ENCODE data around the gene EXD1. TPM values are rescaled to one million over a fixed set of nuclear protein-coding genes. Genes with fewer than 3 reads are reported as not detected.
"Not testable (repeated sequence)": the region's sequence is repeated elsewhere in the genome, so short reads cannot be mapped to it uniquely, and the experiment has no call there.

Gene EXD1
- total RNA-seq, 1 donor from 2014 or later = not detected

DNA sequence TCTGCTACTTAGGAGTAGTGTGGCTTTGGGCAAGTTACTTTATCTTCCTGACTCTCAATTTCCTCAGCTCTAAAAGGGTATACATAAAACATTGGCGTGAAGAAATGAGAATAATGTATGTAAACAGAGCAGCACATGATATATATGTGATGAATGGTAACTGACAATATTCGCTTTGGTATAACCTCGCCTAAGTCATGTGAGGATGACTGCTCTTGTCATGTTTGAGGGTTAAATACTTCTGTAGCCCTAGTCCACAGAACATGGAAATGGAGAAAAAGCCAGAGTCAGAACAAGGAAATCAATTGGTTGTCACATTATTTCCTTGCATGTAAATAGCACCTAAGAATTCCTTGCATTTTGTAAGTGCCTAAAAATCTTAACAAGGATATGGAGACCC, 25.5 kb upstream of the EXD1 start:
- Mint-ChIP-seq H3K27ac (ENCODE audit: unreplicated experiment) (no peak overlapping the region), H3K4me3 (no peak overlapping the region), H3K4me1 (no peaks in the 10 kb centered on the region), H3K36me3 (ENCODE audit: low read depth) (peaks cover 7% of the 10 kb centered on the region), H3K27me3 (ENCODE audit: low read depth) (no peaks in the 10 kb centered on the region), H3K9me3 (no peaks in the 10 kb centered on the region)
- no peak for DNase-seq (ENCODE audit: low read depth, low spot score)
- TF ChIP-seq, protein P1, sequence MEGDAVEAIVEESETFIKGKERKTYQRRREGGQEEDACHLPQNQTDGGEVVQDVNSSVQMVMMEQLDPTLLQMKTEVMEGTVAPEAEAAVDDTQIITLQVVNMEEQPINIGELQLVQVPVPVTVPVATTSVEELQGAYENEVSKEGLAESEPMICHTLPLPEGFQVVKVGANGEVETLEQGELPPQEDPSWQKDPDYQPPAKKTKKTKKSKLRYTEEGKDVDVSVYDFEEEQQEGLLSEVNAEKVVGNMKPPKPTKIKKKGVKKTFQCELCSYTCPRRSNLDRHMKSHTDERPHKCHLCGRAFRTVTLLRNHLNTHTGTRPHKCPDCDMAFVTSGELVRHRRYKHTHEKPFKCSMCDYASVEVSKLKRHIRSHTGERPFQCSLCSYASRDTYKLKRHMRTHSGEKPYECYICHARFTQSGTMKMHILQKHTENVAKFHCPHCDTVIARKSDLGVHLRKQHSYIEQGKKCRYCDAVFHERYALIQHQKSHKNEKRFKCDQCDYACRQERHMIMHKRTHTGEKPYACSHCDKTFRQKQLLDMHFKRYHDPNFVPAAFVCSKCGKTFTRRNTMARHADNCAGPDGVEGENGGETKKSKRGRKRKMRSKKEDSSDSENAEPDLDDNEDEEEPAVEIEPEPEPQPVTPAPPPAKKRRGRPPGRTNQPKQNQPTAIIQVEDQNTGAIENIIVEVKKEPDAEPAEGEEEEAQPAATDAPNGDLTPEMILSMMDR (conservative IDR thresholded peaks at IDR 0.05) = no peak

DNA sequence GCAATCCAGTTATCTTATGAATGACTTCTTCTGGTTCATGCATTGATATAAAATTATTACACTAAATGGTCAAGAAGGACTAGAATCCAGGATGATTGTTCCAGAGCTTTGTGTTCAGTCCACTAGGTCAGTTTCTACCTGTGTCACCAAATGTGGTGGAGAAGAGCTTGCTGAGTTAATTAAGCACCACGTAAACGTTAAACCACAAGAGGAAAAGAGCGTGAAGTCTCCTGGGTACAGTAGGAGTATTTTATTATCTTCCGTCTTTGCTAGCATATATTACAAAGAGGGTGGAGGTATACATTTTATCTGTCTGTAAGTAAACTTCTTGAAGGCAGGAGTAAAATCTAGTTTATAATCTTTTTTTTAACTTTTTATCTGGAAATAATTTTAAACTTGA, 24.0 kb upstream of the EXD1 start:
- no peak overlapping the region for H3K27ac Mint-ChIP-seq (ENCODE audit: unreplicated experiment)
- no peak for DNase-seq (ENCODE audit: low read depth, low spot score)

DNA sequence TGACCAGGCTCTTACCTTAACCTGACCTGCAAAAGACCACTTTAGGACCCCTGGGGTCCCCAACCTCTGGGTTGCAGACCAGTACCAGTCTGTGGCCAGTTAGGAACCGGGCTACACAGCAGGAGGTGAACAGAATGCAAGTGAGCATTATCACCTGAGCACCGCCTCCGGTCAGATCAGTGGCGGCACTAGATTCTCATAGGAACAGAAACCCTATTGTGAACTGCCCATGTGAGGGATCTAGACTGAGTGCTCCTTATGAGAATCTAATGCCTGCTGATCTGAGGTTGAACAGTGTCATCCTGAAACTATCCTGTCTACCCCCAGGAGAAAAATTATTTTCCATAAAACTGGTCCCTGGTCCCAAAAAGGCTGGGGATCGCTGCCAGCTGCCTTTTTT, 20.9 kb upstream of the EXD1 start:
- Mint-ChIP-seq H3K4me1 (no peaks in the 10 kb centered on the region), H3K4me3 (no peak overlapping the region), H3K9me3 (no peaks in the 10 kb centered on the region), H3K27ac (ENCODE audit: unreplicated experiment) (no peak overlapping the region), H3K36me3 (ENCODE audit: low read depth) (peaks cover 8% of the 10 kb centered on the region), H3K27me3 (ENCODE audit: low read depth) (no peaks in the 10 kb centered on the region)
- DNase-seq (ENCODE audit: low read depth, low spot score) = no peak
- TF ChIP-seq, protein P1 (conservative IDR thresholded peaks at IDR 0.05) = no peak

More for the DNA sequence above, 24.0 kb upstream of the EXD1 start:
- H3K36me3 Mint-ChIP-seq (ENCODE audit: low read depth) = peaks cover 8% of the 10 kb centered on the region
- TF ChIP-seq, protein P1 (conservative IDR thresholded peaks at IDR 0.05) = no peak
- H3K4me1 Mint-ChIP-seq = no peaks in the 10 kb centered on the region
- no peaks in the 10 kb centered on the region for H3K9me3 Mint-ChIP-seq
- no peaks in the 10 kb centered on the region for H3K27me3 Mint-ChIP-seq (ENCODE audit: low read depth)
- H3K4me3 Mint-ChIP-seq = no peak overlapping the region

DNA sequence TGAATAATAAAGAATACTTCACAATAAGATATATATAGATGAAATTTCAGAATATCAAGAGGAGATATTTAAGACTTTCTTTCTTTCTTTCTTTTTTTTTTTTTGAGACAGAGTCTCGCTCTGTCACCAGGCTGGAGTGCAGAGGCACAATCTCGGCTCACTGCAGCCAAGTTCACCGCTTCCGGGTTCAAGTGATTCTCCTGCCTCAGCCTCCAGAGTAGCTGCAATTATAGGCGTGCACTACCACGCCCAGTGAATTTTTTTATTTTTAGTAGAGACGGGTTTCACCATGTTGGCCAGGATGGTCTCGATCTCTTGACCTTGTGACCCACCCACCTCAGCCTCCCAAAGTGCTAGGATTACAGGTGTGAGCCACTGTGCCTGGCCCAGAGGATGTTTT, 20.2 kb upstream of the EXD1 start:
- H3K4me1 Mint-ChIP-seq; DNase-seq (ENCODE audit: low read depth, low spot score); H3K27ac Mint-ChIP-seq (ENCODE audit: unreplicated experiment); H3K9me3 Mint-ChIP-seq; H3K27me3 Mint-ChIP-seq (ENCODE audit: low read depth); H3K36me3 Mint-ChIP-seq (ENCODE audit: low read depth); H3K4me3 Mint-ChIP-seq: not testable (repeated sequence)

DNA sequence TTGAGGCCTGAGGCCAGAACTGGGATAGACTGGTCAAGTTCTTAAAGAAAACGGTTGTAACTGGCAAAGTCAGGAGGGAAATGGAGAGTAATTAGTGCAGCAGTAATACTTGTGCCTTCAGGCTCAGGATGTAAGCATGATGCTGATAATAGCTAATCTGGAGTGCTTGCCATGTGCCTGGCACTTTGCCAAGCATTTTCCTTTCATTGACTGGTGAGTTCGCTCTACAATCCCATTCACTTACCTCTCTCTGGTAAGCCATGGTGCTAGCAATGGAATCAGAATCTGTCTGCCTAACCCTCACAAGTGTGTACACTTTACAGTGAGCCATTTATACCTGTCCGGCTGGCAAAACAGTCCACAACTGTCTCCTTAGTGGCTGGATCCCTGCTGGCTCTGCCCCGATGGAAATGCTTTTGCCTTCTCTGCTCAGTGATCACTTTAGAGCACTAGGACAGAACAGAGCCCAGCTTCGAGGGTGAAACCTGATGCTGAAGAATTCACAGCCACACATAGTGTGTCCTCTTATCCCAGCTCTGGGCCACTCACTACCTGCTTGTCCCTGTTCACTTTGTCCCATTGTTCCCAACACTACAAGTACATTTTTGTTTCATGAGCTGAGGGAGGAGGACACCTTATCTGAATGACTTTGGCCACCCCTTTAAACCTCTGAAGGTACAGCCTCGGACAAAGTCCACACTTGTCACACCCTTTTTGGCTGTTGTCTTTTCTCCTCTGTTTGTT, 10.8 kb upstream of the EXD1 start:
- Mint-ChIP-seq H3K4me1 (peaks cover 5% of the 10 kb centered on the region), H3K27me3 (ENCODE audit: low read depth) (no peaks in the 10 kb centered on the region)
- DNase-seq (ENCODE audit: low read depth, low spot score) = no peak

DNA sequence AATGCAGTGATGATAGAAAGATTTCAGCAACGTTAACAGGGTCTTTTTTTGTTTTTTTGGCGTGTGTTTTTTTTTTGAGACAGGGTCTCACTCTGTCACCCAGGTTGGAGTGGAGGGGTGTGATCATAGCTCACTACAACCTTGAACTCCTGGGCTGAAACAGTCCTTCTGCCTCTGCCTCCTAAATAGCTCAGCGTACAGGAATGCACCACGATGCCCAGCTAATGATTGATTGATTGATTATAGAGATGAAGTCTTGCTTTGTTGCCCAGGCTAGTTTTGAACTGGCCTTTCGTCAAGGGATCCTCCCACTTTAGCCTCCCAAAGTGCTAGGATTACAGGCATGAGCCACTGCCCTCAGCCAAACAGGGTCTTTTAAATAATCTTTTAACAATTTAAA, 7.5 kb upstream of the EXD1 start:
- DNase-seq (ENCODE audit: low read depth, low spot score) = no peak
- Mint-ChIP-seq H3K36me3 (ENCODE audit: low read depth) (no peaks in the 10 kb centered on the region), H3K27me3 (ENCODE audit: low read depth) (no peaks in the 10 kb centered on the region), H3K4me3 (peak overlapping the region; percentile 45), H3K9me3 (no peaks in the 10 kb centered on the region), H3K4me1 (peaks cover 2% of the 10 kb centered on the region), H3K27ac (ENCODE audit: unreplicated experiment) (no peak overlapping the region)
- TF ChIP-seq, protein P1 (conservative IDR thresholded peaks at IDR 0.05) = no peak

More for the DNA sequence above, 10.8 kb upstream of the EXD1 start:
- TF ChIP-seq, protein P1 (conservative IDR thresholded peaks at IDR 0.05) = no peak
- Mint-ChIP-seq H3K27ac (ENCODE audit: unreplicated experiment) (no peak overlapping the region), H3K36me3 (ENCODE audit: low read depth) (peaks cover 6% of the 10 kb centered on the region), H3K4me3 (no peak overlapping the region), H3K9me3 (no peaks in the 10 kb centered on the region)
